HG02678 (cell line): Measurements from ENCODE around the gene FOXK2.
"Not testable (repeated sequence)": the region's sequence is repeated elsewhere in the genome, so short reads cannot be mapped to it uniquely, and the experiment has no call there.

Experiments used
- ATAC-seq: cut with Tn5 transposase; IDR thresholded peaks from one replicate; pipeline ENCODE4 v1.9.1; 2021; ENCODE audit warnings: mild to moderate bottlenecking, moderate library complexity; ENCODE audit not compliant: unreplicated experiment

Gene FOXK2

GRCh38 chr17:82528484-82529265 lies 9.1 kb downstream of the FOXK2 start:
- no peak for ATAC-seq

- ATAC-seq = no peak
Measured at GRCh38 chr17:82529914-82530300, 10.4 kb downstream of the FOXK2 start.

- ATAC-seq = no peak
Measured at GRCh38 chr17:82531431-82531881, 11.9 kb downstream of the FOXK2 start.

- no peak for ATAC-seq
Measured at GRCh38 chr17:82534401-82534812, 14.9 kb downstream of the FOXK2 start.

GRCh38 chr17:82536512-82537201 lies 17.1 kb downstream of the FOXK2 start:
- no peak for ATAC-seq

GRCh38 chr17:82537228-82537627 lies 17.7 kb downstream of the FOXK2 start:
- ATAC-seq = not testable (repeated sequence)

GRCh38 chr17:82539076-82539475 lies 19.5 kb downstream of the FOXK2 start:
- ATAC-seq = not testable (repeated sequence)

GRCh38 chr17:82542439-82542838 lies 22.9 kb downstream of the FOXK2 start:
- no peak for ATAC-seq

- ATAC-seq = no peak
Measured at GRCh38 chr17:82544431-82545070, 25.0 kb downstream of the FOXK2 start.

- no peak for ATAC-seq
Measured at GRCh38 chr17:82545071-82545462, 25.5 kb downstream of the FOXK2 start.

- no peak for ATAC-seq
Measured at GRCh38 chr17:82547981-82548380, 28.4 kb downstream of the FOXK2 start.

GRCh38 chr17:82548681-82549303 lies 29.3 kb downstream of the FOXK2 start:
- ATAC-seq = no peak

- ATAC-seq = peak; percentile 81
Measured at GRCh38 chr17:82551779-82552457, 32.4 kb downstream of the FOXK2 start.

- ATAC-seq = no peak
Measured at GRCh38 chr17:82552580-82552979, 33.0 kb downstream of the FOXK2 start.

- no peak for ATAC-seq
Measured at GRCh38 chr17:82553210-82553930, 33.8 kb downstream of the FOXK2 start.

GRCh38 chr17:82557510-82557909 lies 38.0 kb downstream of the FOXK2 start:
- ATAC-seq = not testable (repeated sequence)

GRCh38 chr17:82559566-82560251 lies 40.2 kb downstream of the FOXK2 start:
- no peak for ATAC-seq

- ATAC-seq = no peak
Measured at GRCh38 chr17:82560252-82560642, 40.7 kb downstream of the FOXK2 start.

GRCh38 chr17:82560802-82561428 lies 41.4 kb downstream of the FOXK2 start:
- no peak for ATAC-seq
